Raji (cell line): ENCODE data around the gene SEMA5B.

Source experiments
- POLR2A ChIP-seq: IDR thresholded peaks from 2 replicates; pipeline ENCODE4 v1.6.1; 2011; ENCODE audit warnings: low read depth, low read length, control low read depth; ENCODE audit not compliant: insufficient read depth

Gene SEMA5B

GRCh38 chr3:122996038-122996580, 31.5 kb downstream of the SEMA5B start:
- TF ChIP-seq POLR2A, result no peak

GRCh38 chr3:122994954-122995353, 32.6 kb downstream of the SEMA5B start:
- TF ChIP-seq POLR2A, result no peak

GRCh38 chr3:122993124-122993978, 34.2 kb downstream of the SEMA5B start:
- no peak for TF ChIP-seq POLR2A

- no peak for TF ChIP-seq POLR2A
Observed at GRCh38 chr3:122992676-122993075, 34.9 kb downstream of the SEMA5B start.

- no peak for TF ChIP-seq POLR2A
Observed at GRCh38 chr3:122992133-122992532, 35.4 kb downstream of the SEMA5B start.

- TF ChIP-seq POLR2A, result no peak
Observed at GRCh38 chr3:122991236-122991985, 36.2 kb downstream of the SEMA5B start.

GRCh38 chr3:122989856-122990575, 37.5 kb downstream of the SEMA5B start:
- no peak for TF ChIP-seq POLR2A

GRCh38 chr3:122988508-122988907, 39.1 kb downstream of the SEMA5B start:
- TF ChIP-seq POLR2A, result no peak

GRCh38 chr3:122987736-122988319, 39.7 kb downstream of the SEMA5B start:
- TF ChIP-seq POLR2A, result no peak

GRCh38 chr3:122987231-122987630, 40.3 kb downstream of the SEMA5B start:
- TF ChIP-seq POLR2A, result no peak

GRCh38 chr3:122986693-122987179, 40.8 kb downstream of the SEMA5B start:
- no peak for TF ChIP-seq POLR2A

- no peak for TF ChIP-seq POLR2A
Observed at GRCh38 chr3:122985539-122985938, 42.0 kb downstream of the SEMA5B start.

GRCh38 chr3:122984650-122985049, 42.9 kb downstream of the SEMA5B start:
- TF ChIP-seq POLR2A, result no peak

GRCh38 chr3:122984007-122984406, 43.6 kb downstream of the SEMA5B start:
- no peak for TF ChIP-seq POLR2A

GRCh38 chr3:122982216-122983185, 45.1 kb downstream of the SEMA5B start:
- TF ChIP-seq POLR2A, result no peak
